Activated T-helper 1 cell treated with anti-CD3 and anti-CD28 coated beads, Interleukin-2, amount 50 U/mL, for 16 hours (primary cell): ENCODE measurements around the gene FXYD3.
"Not testable (repeated sequence)": the region's sequence is repeated elsewhere in the genome, so short reads cannot be mapped to it uniquely, and the experiment has no call there.

Source experiments
- DNase-seq, 2 donors: peaks; one replicate each; pipeline ENCODE4 v3.0.0-alpha.2; 2020; ENCODE audit warnings: low read depth in 1 of 2, low spot score in 1 of 2

Gene FXYD3

GRCh38 chr19:35085947-35086346 is 29.7 kb upstream of the FXYD3 start:
- no peak for DNase-seq

DNA sequence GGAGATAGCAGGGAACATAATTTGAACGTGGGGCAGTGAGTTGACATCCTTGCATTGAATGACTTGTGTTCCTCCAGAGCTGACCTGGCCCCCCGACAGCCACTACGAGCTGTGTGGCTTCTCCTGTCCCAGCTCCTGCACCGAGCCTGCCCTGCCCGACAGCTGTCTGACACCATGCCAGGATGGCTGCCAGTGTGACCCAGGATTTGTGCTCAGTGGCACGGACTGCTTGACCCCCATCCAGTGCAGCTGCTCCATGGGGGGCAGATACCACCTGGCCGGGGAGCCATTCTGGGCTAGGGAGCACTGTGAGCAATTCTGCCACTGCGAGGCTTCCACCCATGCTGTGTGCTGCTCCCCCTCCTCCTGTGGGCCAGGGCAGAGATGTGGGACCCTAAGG is 29.2 kb upstream of the FXYD3 start:
- DNase-seq = no peak

DNA sequence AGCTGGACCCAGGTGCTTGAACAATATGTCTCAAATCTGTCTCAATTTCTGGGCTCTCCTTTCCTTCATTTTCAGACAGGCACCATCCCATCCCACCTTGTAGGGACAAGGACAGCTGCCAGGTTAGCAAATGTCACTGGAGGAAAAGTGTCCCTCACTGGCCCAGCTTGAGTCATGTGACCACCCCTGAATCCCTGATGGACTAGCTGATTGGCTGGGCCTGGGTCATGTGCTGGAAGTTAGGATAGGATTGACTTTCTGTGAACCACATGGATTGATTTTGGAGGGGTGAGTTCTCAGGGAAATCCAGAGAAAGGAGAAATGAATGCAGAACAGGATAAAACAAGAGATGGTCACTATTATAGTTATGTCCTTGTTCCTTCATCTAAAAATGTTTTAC is 28.2 kb upstream of the FXYD3 start:
- DNase-seq = no peak

GRCh38 chr19:35088131-35088913 is 27.3 kb upstream of the FXYD3 start:
- DNase-seq = no peak

GRCh38 chr19:35089554-35089953 is 26.1 kb upstream of the FXYD3 start:
- DNase-seq = no peak

DNA sequence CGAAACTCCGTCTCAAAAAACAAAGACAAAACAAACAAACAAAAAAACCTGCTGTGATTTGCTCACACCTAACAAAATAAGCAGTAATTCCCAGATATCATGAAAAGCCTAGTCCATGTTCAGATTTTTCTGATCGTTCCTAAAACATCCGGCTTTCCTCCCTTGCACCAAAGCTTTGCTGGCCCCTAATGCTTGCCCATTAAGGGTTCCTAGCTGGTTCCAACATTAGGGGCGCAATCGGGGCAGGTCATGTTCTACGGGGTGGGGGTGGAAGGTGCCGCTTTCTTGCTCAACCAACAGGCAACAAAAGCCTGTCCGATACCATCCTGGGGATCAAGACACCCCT is 25.5 kb upstream of the FXYD3 start:
- no peak for DNase-seq

GRCh38 chr19:35090506-35091214 is 25.0 kb upstream of the FXYD3 start:
- DNase-seq = no peak

GRCh38 chr19:35093430-35093829 is 22.2 kb upstream of the FXYD3 start:
- no peak for DNase-seq

- no peak for DNase-seq
These were observed 21.5 kb upstream of the FXYD3 start for GRCh38 chr19:35093941-35094647.

DNA sequence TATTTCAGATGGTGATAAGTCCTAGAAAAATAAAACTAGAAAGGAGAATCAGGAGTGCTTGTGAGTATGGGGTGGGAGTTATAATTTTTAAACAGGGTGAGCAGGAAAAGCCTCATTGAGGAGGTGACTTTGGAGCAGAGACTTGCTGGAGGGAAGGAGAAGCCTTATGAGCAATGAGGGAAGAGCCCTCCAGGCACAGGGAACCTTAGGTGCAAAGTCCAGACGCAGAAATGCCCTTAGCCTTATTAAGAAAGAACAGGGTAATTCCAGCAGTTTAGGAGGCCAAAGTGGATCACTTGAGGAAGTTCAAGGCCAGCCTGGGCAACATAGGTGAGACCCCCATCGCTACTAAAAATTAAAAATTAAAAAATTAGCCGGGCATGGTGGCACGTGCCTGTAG is 21.0 kb upstream of the FXYD3 start:
- DNase-seq = no peak

DNA sequence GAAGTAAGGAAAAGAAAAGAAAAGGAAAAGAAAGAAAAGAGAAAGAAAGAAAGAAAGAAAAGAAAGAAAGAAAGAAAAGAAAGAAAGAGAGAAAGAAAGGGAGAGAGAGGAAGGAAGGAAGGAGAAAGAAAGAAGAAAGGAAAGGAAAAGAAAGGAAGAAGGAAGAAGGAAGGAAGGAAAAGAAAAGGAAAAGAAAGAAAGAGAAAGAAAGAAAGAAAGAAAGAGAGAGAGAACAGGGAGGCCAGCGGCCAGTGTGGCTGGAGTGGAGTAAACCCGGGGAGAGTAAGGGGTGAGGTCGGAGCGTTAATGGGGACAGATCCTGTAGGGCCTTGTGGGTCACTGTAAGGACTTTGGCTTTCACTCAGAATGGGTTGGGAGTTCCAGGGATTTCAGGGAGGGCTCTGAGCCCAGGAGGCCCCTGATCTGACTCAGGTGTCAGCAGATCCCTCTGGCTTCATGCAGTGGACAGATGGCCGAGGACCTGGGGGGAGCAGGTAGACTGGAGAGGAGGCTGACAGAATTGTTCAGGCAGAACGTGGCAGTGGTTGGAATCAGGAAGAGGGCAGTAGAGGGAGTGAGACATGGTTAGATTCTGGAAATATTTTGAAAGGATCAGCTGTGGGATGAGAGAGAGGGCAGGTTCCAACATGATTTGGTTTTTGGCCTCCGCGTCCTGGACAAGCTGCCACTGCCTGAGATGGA is 19.8 kb upstream of the FXYD3 start:
- no peak for DNase-seq

DNA sequence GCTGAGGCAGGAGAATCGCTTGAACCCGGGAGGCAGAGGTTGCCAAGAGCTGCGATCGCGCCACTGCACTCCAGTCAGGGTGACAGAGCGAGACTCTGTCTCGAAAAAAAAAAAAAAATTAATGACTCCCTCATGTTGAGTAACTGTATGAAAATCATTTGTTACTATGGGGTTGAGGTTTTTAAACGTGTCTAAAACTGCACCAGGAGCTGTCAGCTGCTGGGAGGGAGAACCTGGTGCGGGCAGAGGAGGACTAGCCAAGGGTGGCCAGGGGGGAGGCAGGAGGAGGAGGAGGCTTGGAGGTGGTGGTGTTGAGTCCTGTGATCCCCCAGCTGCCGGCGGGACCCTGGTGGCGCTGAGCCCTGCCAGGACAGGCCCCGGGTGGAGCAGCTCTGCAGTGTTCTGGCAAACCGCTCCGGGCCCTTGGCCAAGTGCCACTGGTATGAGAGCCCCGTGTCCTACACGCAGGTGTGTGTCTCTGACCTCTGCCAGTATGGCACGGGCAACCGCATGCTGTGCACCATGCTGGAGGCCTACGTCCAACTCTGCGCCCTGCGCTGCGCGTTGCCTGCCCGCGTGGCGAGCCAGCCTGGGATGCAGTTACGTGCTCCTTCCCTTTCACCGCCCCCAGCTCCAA is 17.1 kb upstream of the FXYD3 start:
- DNase-seq = no peak

DNA sequence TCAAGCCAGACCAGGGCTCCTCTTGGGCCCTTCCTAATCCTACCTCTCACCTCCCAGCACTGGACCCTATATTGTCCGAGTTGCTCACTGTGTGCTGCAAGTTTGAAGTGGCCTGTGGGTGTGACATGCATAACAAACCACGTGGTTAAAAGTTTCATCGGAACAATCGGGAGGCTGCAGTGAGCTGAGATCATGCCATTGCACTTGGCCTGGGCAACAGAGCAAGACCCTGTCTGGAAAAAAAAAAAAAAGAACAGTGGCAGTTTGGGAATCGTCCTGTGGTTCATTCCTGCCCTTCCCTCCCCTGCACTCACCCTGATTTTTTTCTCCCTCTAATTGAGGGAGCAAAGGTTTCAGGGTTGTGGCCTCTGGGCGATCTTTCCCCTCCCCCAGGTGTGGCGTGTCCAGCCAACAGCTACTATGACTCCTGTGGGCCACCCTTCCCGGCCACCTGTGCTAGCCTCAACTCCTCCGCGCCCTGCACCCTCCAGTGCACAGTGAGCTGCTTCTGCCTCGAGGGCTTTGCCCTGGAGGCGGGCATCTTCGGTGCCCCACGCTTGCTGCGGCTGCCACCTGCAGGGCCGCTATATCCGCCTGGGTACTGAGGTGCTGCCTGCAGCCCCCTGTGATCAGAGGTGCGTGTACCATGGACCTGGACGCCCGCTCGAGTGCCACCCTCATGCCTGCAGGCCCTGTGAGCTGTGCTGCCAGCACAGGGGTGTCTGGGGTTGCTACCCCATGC is 16.3 kb upstream of the FXYD3 start:
- DNase-seq = no peak

- DNase-seq = no peak
These were observed 15.7 kb upstream of the FXYD3 start for GRCh38 chr19:35099897-35100275.

DNA sequence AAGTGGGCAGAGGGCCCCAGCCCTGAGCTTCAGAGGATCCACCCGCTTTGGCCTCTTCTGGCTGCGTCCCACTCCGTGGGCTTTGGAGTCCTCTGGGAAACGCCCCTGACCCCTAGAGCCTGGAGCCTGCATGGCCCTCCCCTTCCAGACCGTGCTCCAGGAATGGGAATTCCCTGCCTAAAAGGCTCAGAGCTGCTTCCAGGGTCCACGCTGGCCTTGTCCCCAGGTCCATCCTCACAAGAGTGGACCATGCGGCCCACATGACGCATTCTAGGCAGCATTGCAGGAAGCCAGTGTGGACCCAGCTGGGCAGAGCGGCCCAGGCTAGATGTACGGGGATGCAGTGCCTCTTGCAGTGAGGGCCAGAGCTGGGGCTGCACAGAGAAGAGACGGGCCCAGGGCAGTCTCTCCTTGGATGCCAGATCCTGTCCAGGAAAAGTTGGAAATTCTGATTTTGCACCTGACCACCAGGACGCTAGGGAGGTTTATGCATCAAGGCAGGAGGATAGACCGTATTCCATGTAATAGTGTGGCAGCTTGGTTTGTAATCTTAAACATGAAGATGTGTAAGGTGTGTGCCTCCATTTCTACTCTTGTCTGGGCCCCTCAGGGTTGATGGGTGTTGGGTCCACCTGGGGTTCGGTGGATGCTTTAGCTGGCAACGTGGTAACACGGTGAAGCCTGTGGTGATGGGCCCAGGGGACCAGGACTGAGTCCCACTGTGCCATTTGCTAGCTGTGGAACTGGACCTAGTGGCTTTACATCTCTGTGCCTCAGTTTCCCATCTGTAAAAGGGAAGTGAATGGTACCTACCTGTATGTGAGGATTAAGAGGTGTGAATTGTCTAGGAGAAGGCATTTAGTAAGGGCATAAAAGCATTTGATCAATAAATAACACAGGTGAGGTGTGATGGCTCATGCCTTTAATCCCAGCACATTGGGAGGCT is 14.8 kb upstream of the FXYD3 start:
- no peak for DNase-seq

- DNase-seq = not testable (repeated sequence)
These were observed 13.7 kb upstream of the FXYD3 start for GRCh38 chr19:35101949-35102348.

GRCh38 chr19:35103614-35104013 is 12.0 kb upstream of the FXYD3 start:
- DNase-seq = not testable (repeated sequence)

GRCh38 chr19:35104361-35104760 is 11.3 kb upstream of the FXYD3 start:
- no peak for DNase-seq

DNA sequence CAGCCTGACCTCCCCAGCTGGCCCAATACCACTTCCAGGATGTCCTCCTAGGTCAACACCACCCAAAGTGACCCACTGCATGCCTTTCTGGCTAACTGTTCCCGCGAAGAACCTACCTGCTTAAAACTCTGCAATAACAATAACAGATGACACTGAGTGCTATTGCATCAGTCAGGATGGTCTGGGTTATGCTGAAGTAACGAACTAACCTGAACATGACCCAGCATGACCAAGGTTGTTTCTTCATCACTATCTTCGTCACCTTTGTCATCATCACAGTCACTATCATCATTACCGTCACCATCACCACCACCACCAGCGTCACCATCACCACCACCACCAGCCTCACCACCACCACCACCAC is 10.6 kb upstream of the FXYD3 start:
- DNase-seq = no peak
